ENCODE data around the gene CHAF1A.
A peak's percentile ranks its signal among the peaks of the same experiment; 100 is the strongest.

CHAF1A gene

GRCh38 chr19:4454747-4455718 lies 52.6 kb downstream of the CHAF1A start:
- in situ Hi-C loops (cut with MboI; ENCODE audit: low sequenced_read_pairs, unreplicated experiment): no loop called here
- TF ChIP-seq, protein P1, sequence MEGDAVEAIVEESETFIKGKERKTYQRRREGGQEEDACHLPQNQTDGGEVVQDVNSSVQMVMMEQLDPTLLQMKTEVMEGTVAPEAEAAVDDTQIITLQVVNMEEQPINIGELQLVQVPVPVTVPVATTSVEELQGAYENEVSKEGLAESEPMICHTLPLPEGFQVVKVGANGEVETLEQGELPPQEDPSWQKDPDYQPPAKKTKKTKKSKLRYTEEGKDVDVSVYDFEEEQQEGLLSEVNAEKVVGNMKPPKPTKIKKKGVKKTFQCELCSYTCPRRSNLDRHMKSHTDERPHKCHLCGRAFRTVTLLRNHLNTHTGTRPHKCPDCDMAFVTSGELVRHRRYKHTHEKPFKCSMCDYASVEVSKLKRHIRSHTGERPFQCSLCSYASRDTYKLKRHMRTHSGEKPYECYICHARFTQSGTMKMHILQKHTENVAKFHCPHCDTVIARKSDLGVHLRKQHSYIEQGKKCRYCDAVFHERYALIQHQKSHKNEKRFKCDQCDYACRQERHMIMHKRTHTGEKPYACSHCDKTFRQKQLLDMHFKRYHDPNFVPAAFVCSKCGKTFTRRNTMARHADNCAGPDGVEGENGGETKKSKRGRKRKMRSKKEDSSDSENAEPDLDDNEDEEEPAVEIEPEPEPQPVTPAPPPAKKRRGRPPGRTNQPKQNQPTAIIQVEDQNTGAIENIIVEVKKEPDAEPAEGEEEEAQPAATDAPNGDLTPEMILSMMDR (IDR thresholded peaks at IDR 0.05; ENCODE audit: borderline replicate concordance, control extremely low read depth, extremely low read depth, insufficient read depth, missing control alignments): no peak
- DNase-seq (ENCODE audit: low spot score): no peak

DNA sequence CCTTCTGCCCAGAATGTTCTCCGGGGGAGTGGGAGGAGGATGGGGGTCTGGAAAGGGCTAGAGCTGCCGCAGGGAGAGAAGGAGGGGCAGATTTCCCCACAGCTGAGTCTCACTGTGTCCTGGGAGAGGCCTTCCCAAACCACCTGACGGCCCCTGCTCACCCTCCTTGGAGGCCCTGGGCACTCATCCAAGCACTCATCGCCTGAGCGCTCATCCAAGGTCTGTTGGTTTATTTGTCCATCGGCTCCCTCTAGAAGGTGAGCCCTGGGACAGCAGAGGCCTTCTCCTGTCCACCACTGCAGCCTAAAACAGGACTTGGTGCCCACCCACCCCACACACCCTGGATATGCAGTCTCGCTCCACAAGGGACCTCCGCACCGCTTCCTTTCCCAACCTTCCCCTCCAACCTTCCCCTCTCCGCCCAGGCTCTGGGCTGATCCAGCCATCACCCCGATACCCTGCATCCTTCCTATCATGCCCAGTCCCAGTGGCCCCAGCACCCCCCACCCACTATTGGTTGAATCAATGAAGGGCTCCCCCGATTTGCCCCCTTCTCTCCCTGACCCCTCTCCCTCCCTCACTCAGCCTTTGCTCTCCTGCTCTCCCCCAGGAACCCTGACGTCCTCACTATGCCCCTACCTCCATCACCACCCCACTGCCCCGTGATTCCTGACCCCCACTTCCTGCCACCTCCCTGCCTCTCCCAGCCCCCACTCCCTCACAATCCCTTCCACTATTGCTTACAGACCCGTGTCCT lies 53.5 kb downstream of the CHAF1A start:
- no peak for DNase-seq (ENCODE audit: low spot score)
- TF ChIP-seq, protein P1 (IDR thresholded peaks at IDR 0.05; ENCODE audit: borderline replicate concordance, control extremely low read depth, extremely low read depth, insufficient read depth, missing control alignments): no peak
- in situ Hi-C loops (cut with MboI; ENCODE audit: low sequenced_read_pairs, unreplicated experiment): no loop called here

GRCh38 chr19:4456476-4456842 lies 54.0 kb downstream of the CHAF1A start:
- in situ Hi-C loops (cut with MboI; ENCODE audit: low sequenced_read_pairs, unreplicated experiment): no loop called here
- no peak for DNase-seq (ENCODE audit: low spot score)
- TF ChIP-seq, protein P1 (IDR thresholded peaks at IDR 0.05; ENCODE audit: borderline replicate concordance, control extremely low read depth, extremely low read depth, insufficient read depth, missing control alignments): no peak

DNA sequence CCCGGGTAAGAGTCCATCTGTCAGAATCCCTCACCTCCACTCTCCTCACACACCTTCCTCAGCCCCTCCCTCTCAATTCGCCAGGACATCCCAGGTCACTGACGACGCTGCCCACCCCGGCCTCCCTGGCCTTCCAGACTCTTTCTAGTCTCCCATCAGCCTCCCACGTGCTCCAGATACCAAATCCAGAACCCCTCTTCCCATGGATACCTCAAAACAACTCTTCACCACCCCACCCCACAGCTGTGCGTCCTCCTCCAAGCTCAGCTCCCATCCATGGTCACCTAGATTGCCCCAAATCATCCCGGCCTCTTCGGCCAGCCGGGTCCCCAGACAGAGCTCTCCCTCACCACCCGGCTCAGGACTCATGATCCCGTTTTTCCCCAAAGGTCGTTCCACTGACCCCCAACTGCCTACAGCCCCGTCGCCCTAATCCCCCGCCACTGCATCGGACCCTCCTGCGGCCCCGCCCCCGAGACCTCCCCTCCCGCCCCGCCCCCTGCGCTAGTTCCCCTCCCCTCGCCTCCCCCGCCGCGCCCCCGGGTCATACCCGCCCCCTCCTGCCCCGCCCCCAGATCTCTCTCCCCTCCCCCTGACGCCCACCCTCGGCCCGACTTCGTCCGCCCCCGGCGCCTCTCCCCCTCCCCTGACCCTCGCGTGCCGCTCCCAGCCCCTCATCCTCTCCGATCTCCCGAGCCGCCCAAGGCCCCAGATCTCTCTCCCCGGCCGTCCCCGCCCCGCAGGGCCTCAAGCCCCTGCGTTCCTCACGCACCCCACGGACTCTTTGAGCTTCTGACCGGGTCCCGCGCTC lies 54.6 kb downstream of the CHAF1A start:
- in situ Hi-C loops (cut with MboI; ENCODE audit: low sequenced_read_pairs, unreplicated experiment): no loop called here
- TF ChIP-seq, protein P1 (IDR thresholded peaks at IDR 0.05; ENCODE audit: borderline replicate concordance, control extremely low read depth, extremely low read depth, insufficient read depth, missing control alignments): no peak
- DNase-seq (ENCODE audit: low spot score): peak; percentile 85

DNA sequence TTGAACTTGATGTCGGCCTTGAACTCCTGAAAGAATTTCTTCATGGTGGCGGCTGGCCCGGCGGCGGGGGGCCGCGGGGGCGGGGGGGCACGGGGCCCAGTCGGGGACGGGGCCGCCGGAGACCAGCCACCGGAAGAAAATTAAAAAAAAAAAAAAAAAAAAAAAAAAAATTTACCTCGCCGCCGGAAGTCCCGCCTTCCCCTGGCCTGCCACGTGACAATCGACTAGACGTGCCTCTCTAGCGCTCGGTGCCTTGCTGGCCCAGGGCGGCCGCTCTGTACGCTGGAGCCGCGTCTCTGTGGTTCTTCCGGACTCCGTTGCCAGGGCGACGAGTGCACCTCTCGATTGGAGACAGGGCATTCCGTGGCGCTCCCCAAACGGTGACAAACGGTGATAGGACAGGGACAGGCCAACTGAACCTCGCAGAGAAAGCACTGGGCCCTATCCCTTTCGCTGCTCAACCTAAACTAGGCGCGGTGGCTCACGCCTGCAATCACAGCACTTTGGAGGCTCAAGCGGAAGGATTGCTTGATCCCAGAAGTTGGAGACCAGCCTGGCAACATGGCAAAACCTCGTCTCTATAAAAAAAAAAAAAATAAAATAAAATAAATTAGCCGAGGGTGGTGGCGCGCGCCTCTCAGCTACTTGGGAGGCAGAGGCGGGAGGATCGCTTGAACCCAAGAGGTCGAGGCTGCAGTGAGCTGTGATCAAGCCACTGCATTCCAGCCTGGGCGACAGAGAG lies 55.4 kb downstream of the CHAF1A start, which contains the start of gene UBXN6:
UBXN6 (minus strand) TSS at position 141 of the 742 bp plus-strand sequence; CDS start at position 44, 97 bp downstream.
- TF ChIP-seq, protein P1 (IDR thresholded peaks at IDR 0.05; ENCODE audit: borderline replicate concordance, control extremely low read depth, extremely low read depth, insufficient read depth, missing control alignments): no peak
- DNase-seq (ENCODE audit: low spot score): peak; percentile 99
- in situ Hi-C loops (cut with MboI; ENCODE audit: low sequenced_read_pairs, unreplicated experiment): no loop called here
